Motor neuron (in vitro differentiated cells): Measurements from ENCODE around the gene TBC1D22B. TPM values are rescaled to one million over a fixed set of nuclear protein-coding genes. Genes with fewer than 3 reads are reported as not detected.
"Not testable (repeated sequence)": the region's sequence is repeated elsewhere in the genome, so short reads cannot be mapped to it uniquely, and the experiment has no call there.

Experiments
- ATAC-seq, 8 experiments: fragments of 200-7000 bp; cut with Tn5 transposase; replicated peaks in 6 of 8; 2 replicates each; pipeline ENCODE4 v1.8.0; 2021; ENCODE audit warnings: mild to moderate bottlenecking in 8 of 8, moderate library complexity in 8 of 8
- H3K27ac ChIP-seq, 2 donors: fragments of 250-450 bp; sonication (Bioruptor Pico); 2 replicates each; pipeline ENCODE4 v1.9.0; 2021; ENCODE audit warnings: antibody characterized with exemption in 2 of 2, mild to moderate bottlenecking in 2 of 2, moderate library complexity in 1 of 2
- H3K4me1 ChIP-seq, 2 donors: fragments of 250-450 bp; sonication (Bioruptor Pico); replicated peaks in 1 of 2; 2 replicates each; pipeline ENCODE4 v1.6.1; 2021; ENCODE audit warnings: antibody characterized with exemption in 2 of 2, mild to moderate bottlenecking in 2 of 2, moderate library complexity in 1 of 2
- H3K4me3 ChIP-seq, 5 donors: fragments of 250-450 bp; sonication (Bioruptor Pico); 2 replicates each; pipeline ENCODE4 v1.9.0; 2021; ENCODE audit warnings: antibody characterized with exemption in 5 of 5, mild to moderate bottlenecking in 5 of 5, moderate library complexity in 4 of 5
- WGBS, 10 experiments: fragments of 450-650 bp; shearing (Covaris generic); methylation state at CpG; one replicate each; pipeline ENCODE4 v1.0.0; 2022; 5-methylcytosine and 5-hydroxymethylcytosine counted together
- in situ Hi-C, 9 experiments: fragments of 400-800 bp; cut with MboI; loops; one replicate each; pipeline ENCODE4 v1.15.0; 2021; ENCODE audit warnings: low sequenced_read_pairs in 9 of 9, low pct_unique_long_range_greater_than_20kb in 2 of 9; ENCODE audit not compliant: unreplicated experiment in 9 of 9
- total RNA-seq, 8 experiments: library from RNA; unstranded; fragments of 300-600 nt; gene quantifications; 2 replicates each; pipeline versions ENCODE4 v1.2.3 to v1.2.4, GENCODE V29; 2022

The TBC1D22B gene
- total RNA-seq, 8 experiments from 2014 or later, result 6.4 to 17.1 (median 9.2) TPM

DNA sequence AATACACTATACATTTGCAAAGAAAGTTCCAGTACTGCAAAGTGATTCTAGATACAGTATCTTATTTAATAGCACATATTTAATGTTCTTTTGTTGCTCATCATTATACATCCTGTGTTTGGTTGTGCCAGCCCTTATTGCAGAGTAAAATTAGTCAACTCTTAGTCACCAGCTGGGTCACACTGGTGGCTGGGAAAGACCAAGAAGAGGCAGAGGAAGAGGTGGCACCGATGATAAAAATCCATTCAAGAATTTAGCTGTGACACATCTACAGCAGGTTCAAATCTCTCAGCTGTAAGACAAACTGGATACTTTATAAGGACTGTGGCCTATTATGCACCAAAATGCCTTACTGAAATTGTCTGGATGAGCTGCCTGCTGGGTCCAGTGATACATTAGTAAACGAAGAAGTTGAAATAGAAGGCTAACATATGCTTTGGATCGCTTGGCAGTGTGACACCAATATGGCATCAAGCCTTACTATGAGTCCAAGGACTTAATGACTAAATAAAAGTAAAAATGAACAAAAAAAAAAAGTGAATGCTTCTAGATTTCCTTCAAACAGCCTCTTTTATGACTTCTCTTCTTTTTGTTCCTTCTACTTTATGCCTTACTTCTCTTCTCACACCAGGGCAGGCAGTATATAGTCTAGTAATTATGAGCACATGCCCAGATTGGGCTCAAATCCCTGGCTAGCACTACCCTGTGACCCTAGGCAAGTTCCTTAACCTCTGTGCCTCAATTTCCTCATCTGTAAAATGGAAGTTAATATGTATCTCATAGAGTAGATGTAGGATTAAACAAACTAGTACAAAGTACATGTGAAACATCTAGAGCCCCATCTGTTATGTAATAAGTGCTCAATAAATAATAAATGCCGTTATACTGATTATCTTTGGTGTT lies 66.8 kb downstream of the TBC1D22B start:
- H3K4me1 ChIP-seq, result no peaks in the 10 kb centered on the region
- no peak overlapping the region for H3K4me3 ChIP-seq
- 0 to 71% (median 56%) methylated on average over 1 to 4 of the region's 4 CpGs for WGBS, 10 experiments
- in situ Hi-C loops, result no loop called here
- H3K27ac ChIP-seq, result no peak overlapping the region
- no peak for ATAC-seq

DNA sequence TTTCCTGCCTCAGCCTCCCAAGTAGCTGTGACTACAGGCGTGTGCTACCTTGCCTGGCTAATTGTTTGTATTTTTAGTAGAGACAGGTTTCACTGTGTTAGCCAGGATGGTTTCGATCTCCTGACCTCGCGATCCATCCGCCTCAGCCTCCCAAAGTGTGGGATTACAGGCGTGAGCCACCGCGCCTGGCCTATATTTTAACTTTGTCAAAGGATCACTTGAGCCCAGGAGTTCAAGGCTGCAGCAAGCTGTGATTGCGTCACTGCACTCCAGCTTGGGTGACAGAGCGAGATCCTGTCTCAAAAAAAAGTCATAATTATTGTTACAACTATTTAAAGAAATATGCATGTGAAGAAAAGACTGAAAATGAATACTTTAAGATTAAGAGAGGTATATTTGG lies 72.8 kb downstream of the TBC1D22B start:
- WGBS, 10 experiments, result 80 to 100% (median 99%) methylated on average over 1 to 8 of the region's 10 CpGs
- H3K4me1 ChIP-seq, in situ Hi-C loops, H3K4me3 ChIP-seq, ATAC-seq, H3K27ac ChIP-seq: not testable (repeated sequence)

- in situ Hi-C loops, result no loop called here
- 91 to 100% (median 100%) methylated on average over 2 to 10 of the region's 13 CpGs; no CpG with 5 or more reads in 4 of the 10 experiments for WGBS, 10 experiments
- no peaks in the 10 kb centered on the region for H3K4me1 ChIP-seq
- no peak overlapping the region for H3K4me3 ChIP-seq
- ATAC-seq, result no peak
- H3K27ac ChIP-seq, result no peak overlapping the region
Measured at GRCh38 chr6:37331047-37331446, 73.5 kb downstream of the TBC1D22B start.

GRCh38 chr6:37332894-37333293 lies 75.3 kb downstream of the TBC1D22B start:
- Histone ChIP-seq H3K27ac (no peak overlapping the region), H3K4me3 (no peak overlapping the region), H3K4me1 (no peaks in the 10 kb centered on the region)
- WGBS, 10 experiments, result 89 to 100% (median 100%) methylated on average over 1 of the region's 1 CpG; no CpG with 5 or more reads in 2 of the 10 experiments
- in situ Hi-C loops, result no loop called here
- no peak for ATAC-seq

- Histone ChIP-seq H3K4me3 (no peak overlapping the region), H3K4me1 (no peaks in the 10 kb centered on the region), H3K27ac (no peak overlapping the region)
- no peak for ATAC-seq
- in situ Hi-C loops, result no loop called here
Measured at GRCh38 chr6:37334047-37334446, 76.5 kb downstream of the TBC1D22B start.

GRCh38 chr6:37338317-37338716 lies 80.7 kb downstream of the TBC1D22B start:
- in situ Hi-C loops, H3K4me3 ChIP-seq, H3K4me1 ChIP-seq, H3K27ac ChIP-seq, ATAC-seq: not testable (repeated sequence)
- 80 to 100% (median 100%) methylated on average over 1 of the region's 3 CpGs; no CpG with 5 or more reads in 7 of the 10 experiments for WGBS, 10 experiments

GRCh38 chr6:37338745-37339255 lies 81.2 kb downstream of the TBC1D22B start:
- in situ Hi-C loops, result no loop called here
- no peak overlapping the region for H3K27ac ChIP-seq
- H3K4me3 ChIP-seq, result no peak overlapping the region
- whole genome bisulfite sequencing, 10 experiments, result 67 to 100% (median 90%) methylated on average over 1 to 5 of the region's 5 CpGs; no CpG with 5 or more reads in 3 of the 10 experiments
- H3K4me1 ChIP-seq, result no peaks in the 10 kb centered on the region
- no peak for ATAC-seq

- ATAC-seq, result peak in 3 of 8 experiments; percentile 29 to 54 (median 49)
- in situ Hi-C loops, result no loop called here
- Histone ChIP-seq H3K4me3 (no peak overlapping the region), H3K4me1 (no peaks in the 10 kb centered on the region), H3K27ac (no peak overlapping the region)
- 66 to 100% (median 88%) methylated on average over 2 to 4 of the region's 5 CpGs; no CpG with 5 or more reads in 2 of the 10 experiments for WGBS, 10 experiments
Measured at GRCh38 chr6:37339741-37340638, 82.4 kb downstream of the TBC1D22B start.

DNA sequence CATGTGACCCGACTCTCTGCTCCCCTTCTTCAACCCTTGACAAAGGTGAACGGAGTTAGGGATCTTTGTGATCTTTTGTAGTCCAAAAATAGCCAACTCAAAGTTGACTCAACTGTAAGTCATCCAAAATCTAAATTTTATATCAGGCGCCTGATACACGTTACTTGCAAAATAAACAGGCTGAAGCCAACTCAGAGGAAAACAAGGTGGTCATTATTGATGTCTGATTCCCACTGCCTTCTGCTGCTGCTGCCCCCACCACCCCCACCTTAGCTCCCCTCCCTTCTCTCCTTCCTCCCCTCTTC lies 83.0 kb downstream of the TBC1D22B start:
- no peak overlapping the region for H3K4me3 ChIP-seq
- no peak overlapping the region for H3K27ac ChIP-seq
- no peaks in the 10 kb centered on the region for H3K4me1 ChIP-seq
- in situ Hi-C loops, result no loop called here
- peak in 3 of 8 experiments; percentile 53 to 78 (median 70) for ATAC-seq
- WGBS, 10 experiments, result 0 to 100% (median 72%) methylated on average over 1 to 4 of the region's 4 CpGs; no CpG with 5 or more reads in 2 of the 10 experiments

GRCh38 chr6:37343248-37343647 lies 85.7 kb downstream of the TBC1D22B start:
- WGBS, 10 experiments, result 80 to 100% (median 86%) methylated on average over 1 to 3 of the region's 3 CpGs; no CpG with 5 or more reads in 2 of the 10 experiments
- Histone ChIP-seq H3K27ac (no peak overlapping the region), H3K4me3 (no peak overlapping the region), H3K4me1 (no peaks in the 10 kb centered on the region)
- in situ Hi-C loops, result no loop called here
- ATAC-seq, result no peak

GRCh38 chr6:37344308-37344707 lies 86.7 kb downstream of the TBC1D22B start:
- WGBS, 10 experiments, result 60 to 100% (median 86%) methylated on average over 1 to 3 of the region's 3 CpGs; no CpG with 5 or more reads in 1 of the 10 experiments
- no peaks in the 10 kb centered on the region for H3K4me1 ChIP-seq
- ATAC-seq, result no peak
- no peak overlapping the region for H3K27ac ChIP-seq
- H3K4me3 ChIP-seq, result no peak overlapping the region
- in situ Hi-C loops, result no loop called here

DNA sequence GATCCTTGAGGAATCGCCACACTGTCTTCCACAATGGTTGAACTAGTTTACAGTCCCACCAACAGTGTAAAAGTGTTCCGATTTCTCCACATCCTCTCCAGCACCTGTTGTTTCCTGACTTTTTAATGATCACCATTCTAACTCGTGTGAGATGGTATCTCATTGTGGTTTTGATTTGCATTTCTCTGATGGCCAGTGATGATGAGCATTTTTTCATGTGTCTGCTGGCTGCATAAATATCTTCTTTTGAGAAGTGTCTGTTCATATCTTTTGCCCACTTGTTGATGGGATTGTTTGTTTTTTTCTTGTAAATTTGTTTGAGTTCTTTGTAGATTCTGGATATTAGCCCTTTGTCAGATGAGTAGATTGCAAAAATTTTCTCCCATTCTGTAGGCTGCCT lies 88.2 kb downstream of the TBC1D22B start:
- WGBS, 10 experiments, result no CpG with 5 or more reads among the region's 3 CpGs
- H3K4me3 ChIP-seq, result not testable (repeated sequence)

DNA sequence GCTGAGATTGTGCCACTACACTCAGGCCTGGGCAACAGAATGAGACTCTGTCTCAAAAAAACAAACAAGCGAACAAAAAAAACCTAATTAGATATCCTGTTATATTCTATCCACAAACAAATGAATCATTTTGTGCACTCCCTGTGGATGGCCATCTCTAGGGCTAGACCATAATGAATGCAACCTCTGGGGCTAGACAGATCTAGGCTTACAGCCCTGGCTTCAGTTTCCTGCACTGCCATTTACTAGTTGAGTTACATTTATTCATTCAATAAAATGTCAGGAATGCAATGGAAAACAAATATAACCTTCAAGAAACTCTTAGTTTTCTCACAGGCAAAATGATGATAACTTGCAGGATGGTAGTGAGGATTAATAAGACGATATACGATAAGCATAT lies 89.6 kb downstream of the TBC1D22B start:
- H3K4me3 ChIP-seq, result no peak overlapping the region
- no peaks in the 10 kb centered on the region for H3K4me1 ChIP-seq
- peak in 1 of 8 experiments; percentile 2 for ATAC-seq
- WGBS, 10 experiments, result 73 to 100% (median 90%) methylated on average over 1 to 3 of the region's 3 CpGs; no CpG with 5 or more reads in 1 of the 10 experiments
- in situ Hi-C loops, result no loop called here
- no peak overlapping the region for H3K27ac ChIP-seq

More for the DNA sequence above, 88.2 kb downstream of the TBC1D22B start:
- H3K4me1 ChIP-seq, H3K27ac ChIP-seq, in situ Hi-C loops, ATAC-seq: not testable (repeated sequence)
